ENCODE measurements around the gene HPGDS. TPM values are rescaled to one million over a fixed set of nuclear protein-coding genes. Genes with fewer than 3 reads are reported as not detected.

The HPGDS gene
- total and polyA plus RNA-seq, 2 experiments from 2014 or later = not detected

DNA sequence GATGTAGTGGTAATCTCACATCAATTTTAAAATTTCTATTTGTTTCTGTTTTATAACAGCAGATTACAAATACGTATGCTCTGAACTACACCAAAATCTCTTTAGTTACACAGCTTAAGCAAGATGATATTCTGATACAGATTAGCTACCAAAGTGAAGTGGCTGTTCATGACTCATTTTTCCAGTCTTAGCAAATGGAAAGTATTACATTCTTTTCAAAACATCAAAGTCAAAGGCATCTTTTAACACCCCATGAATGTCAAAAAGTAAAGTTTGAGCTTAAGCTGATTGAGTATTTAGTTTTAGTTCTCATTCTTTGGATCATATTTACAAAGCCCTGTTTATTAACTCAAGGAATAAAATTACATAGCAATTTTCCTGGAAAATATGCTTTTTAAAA lies 6.6 kb upstream of the HPGDS start:
- DNase-seq = peak; percentile 49

DNA sequence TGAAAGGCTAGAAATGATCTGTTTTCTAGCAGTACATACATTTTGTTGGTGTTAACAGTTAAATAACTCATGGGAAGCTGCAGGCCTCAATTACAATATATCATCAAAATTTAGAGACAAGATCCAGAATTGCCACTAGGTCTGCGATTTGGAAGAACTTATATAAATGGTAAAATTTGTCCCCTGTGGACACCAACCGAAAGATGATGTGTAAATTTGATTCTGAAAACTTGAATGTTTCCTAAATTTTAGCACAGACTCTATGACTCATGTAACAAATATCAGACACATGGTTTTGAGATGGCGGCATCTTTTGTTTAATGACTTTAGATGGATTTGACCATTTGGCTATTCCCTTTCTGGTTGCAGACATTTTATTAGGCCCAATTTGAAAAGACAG lies 6.0 kb upstream of the HPGDS start:
- DNase-seq = no peak
- no peak overlapping the region for H3K9ac ChIP-seq
- no peaks in the 10 kb centered on the region for H3K9me2 ChIP-seq (ENCODE audit: insufficient read depth)
- H3K27ac ChIP-seq = no peak overlapping the region
- no peaks in the 10 kb centered on the region for H4K20me1 ChIP-seq (ENCODE audit: insufficient read depth)
- no peak overlapping the region for H2AFZ ChIP-seq
- in situ Hi-C loops (cut with MboI) = no loop called here
- no peak overlapping the region for H3K4me2 ChIP-seq (ENCODE audit: unreplicated experiment)
- no peaks in the 10 kb centered on the region for H3K9me3 ChIP-seq (ENCODE audit: low read depth)
- peaks cover 3% of the 10 kb centered on the region; the same call in 1 of the 2 replicates for H3K4me1 ChIP-seq (ENCODE audit: insufficient read depth)
- no peaks in the 10 kb centered on the region for H3K79me2 ChIP-seq (ENCODE audit: insufficient read depth)
- H3K27me3 ChIP-seq (replicated peaks; ENCODE audit: insufficient read depth) = peaks cover 32% of the 10 kb centered on the region
- H3K4me3 ChIP-seq = no peak overlapping the region
- no peak for TF ChIP-seq EZH2 (IDR thresholded peaks at IDR 0.05; ENCODE audit: insufficient read depth, poor library complexity, severe bottlenecking)
- no peak for TF ChIP-seq EZH2phosphoT487 (IDR thresholded peaks at IDR 0.05; ENCODE audit: insufficient read depth, low read depth)
- no peaks in the 10 kb centered on the region for H3F3A ChIP-seq (ENCODE audit: insufficient read depth)
- no peaks in the 10 kb centered on the region for H3K36me3 ChIP-seq (ENCODE audit: low read depth)
- 53 to 54% methylated on average over 3 of the region's 3 CpGs for WGBS, 2 experiments (ENCODE audit: low coverage in 1 of 2, low lambda C conversion rate in 2 of 2, missing lambda C conversion rate in 2 of 2)

More for the DNA sequence above, 6.6 kb upstream of the HPGDS start:
- Histone ChIP-seq H3K4me2 (ENCODE audit: unreplicated experiment) (no peak overlapping the region), H3K36me3 (ENCODE audit: low read depth) (no peaks in the 10 kb centered on the region), H3K4me1 (ENCODE audit: insufficient read depth) (peaks cover 3% of the 10 kb centered on the region; the same call in 1 of the 2 replicates), H3K9me2 (ENCODE audit: insufficient read depth) (no peaks in the 10 kb centered on the region), H3K9ac (no peak overlapping the region), H3K27ac (no peak overlapping the region), H3F3A (ENCODE audit: insufficient read depth) (no peaks in the 10 kb centered on the region), H3K79me2 (ENCODE audit: insufficient read depth) (no peaks in the 10 kb centered on the region), H3K4me3 (no peak overlapping the region), H3K27me3 (replicated peaks; ENCODE audit: insufficient read depth) (peaks cover 32% of the 10 kb centered on the region), H4K20me1 (ENCODE audit: insufficient read depth) (no peaks in the 10 kb centered on the region), H3K9me3 (ENCODE audit: low read depth) (no peaks in the 10 kb centered on the region), H2AFZ (no peak overlapping the region)
- in situ Hi-C loops (cut with MboI) = no loop called here
- TF ChIP-seq EZH2 (IDR thresholded peaks at IDR 0.05; ENCODE audit: insufficient read depth, poor library complexity, severe bottlenecking) = no peak
- no peak for TF ChIP-seq EZH2phosphoT487 (IDR thresholded peaks at IDR 0.05; ENCODE audit: insufficient read depth, low read depth)
- 4 to 9% methylated on average over 1 of the region's 1 CpG for WGBS, 2 experiments (ENCODE audit: low coverage in 1 of 2, low lambda C conversion rate in 2 of 2, missing lambda C conversion rate in 2 of 2)

DNA sequence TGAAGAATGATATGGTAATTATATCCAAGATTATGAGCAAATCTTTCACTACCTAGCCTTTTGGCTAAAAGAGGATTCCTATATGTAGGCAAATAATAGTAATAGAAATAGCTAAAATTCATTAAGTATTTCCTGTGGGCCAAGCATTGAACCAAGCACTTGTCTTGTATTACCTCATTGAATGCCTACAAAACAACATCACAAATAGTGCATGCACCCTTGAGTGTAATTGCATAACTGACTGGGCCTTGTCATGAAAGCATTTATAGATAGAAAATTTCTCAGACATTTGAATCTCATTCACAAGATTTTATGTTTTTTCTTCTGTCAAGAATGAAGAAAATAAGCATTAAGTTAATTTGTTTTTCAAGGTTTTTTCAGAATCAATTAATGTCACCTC lies 3.9 kb upstream of the HPGDS start:
- Histone ChIP-seq H3K4me2 (ENCODE audit: unreplicated experiment) (no peak overlapping the region), H3K9me2 (ENCODE audit: insufficient read depth) (no peaks in the 10 kb centered on the region), H3K27me3 (replicated peaks; ENCODE audit: insufficient read depth) (peaks cover 11% of the 10 kb centered on the region; the same call in 1 of the 2 replicates), H3K27ac (no peak overlapping the region), H4K20me1 (ENCODE audit: insufficient read depth) (no peaks in the 10 kb centered on the region), H3K4me1 (ENCODE audit: insufficient read depth) (peaks cover 3% of the 10 kb centered on the region; the same call in 1 of the 2 replicates), H3K4me3 (no peak overlapping the region), H3K9me3 (ENCODE audit: low read depth) (no peaks in the 10 kb centered on the region), H3K79me2 (ENCODE audit: insufficient read depth) (no peaks in the 10 kb centered on the region), H3K9ac (no peak overlapping the region), H3K36me3 (ENCODE audit: low read depth) (no peaks in the 10 kb centered on the region), H3F3A (ENCODE audit: insufficient read depth) (no peaks in the 10 kb centered on the region), H2AFZ (no peak overlapping the region)
- in situ Hi-C loops (cut with MboI) = no loop called here
- DNase-seq = no peak
- no peak for TF ChIP-seq EZH2 (IDR thresholded peaks at IDR 0.05; ENCODE audit: insufficient read depth, poor library complexity, severe bottlenecking)
- no peak for TF ChIP-seq EZH2phosphoT487 (IDR thresholded peaks at IDR 0.05; ENCODE audit: insufficient read depth, low read depth)

DNA sequence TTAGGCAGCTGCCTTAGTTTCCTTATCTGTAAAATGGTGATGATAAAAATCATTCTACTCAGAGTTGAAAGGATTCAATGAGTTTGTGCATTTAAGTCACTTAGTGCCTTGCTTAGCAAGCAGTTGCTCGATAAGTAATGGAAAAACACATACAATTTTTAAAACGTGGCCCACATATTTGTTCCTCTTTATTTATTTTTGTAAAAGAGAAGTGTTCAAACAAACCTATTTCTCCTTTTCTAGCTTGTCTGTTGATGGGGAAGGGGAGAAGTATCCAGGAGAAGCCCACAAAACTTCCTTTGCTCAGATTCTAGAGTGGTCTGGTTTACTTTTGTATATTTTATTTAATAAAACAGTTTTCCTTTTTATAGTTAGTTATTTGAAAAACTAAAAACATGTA lies 3.3 kb upstream of the HPGDS start:
- Histone ChIP-seq H3K9me3 (ENCODE audit: low read depth) (no peaks in the 10 kb centered on the region), H2AFZ (no peak overlapping the region), H3K27ac (no peak overlapping the region), H3F3A (ENCODE audit: insufficient read depth) (no peaks in the 10 kb centered on the region), H3K9me2 (ENCODE audit: insufficient read depth) (no peaks in the 10 kb centered on the region), H4K20me1 (ENCODE audit: insufficient read depth) (no peaks in the 10 kb centered on the region), H3K36me3 (ENCODE audit: low read depth) (no peaks in the 10 kb centered on the region), H3K9ac (no peak overlapping the region), H3K4me2 (ENCODE audit: unreplicated experiment) (no peak overlapping the region), H3K4me3 (no peak overlapping the region), H3K79me2 (ENCODE audit: insufficient read depth) (no peaks in the 10 kb centered on the region), H3K27me3 (replicated peaks; ENCODE audit: insufficient read depth) (peaks cover 5% of the 10 kb centered on the region; the same call in 1 of the 2 replicates), H3K4me1 (ENCODE audit: insufficient read depth) (peaks cover 3% of the 10 kb centered on the region; the same call in 1 of the 2 replicates)
- DNase-seq = no peak
- TF ChIP-seq EZH2 (IDR thresholded peaks at IDR 0.05; ENCODE audit: insufficient read depth, poor library complexity, severe bottlenecking) (no peak), EZH2phosphoT487 (IDR thresholded peaks at IDR 0.05; ENCODE audit: insufficient read depth, low read depth) (no peak)
- in situ Hi-C loops (cut with MboI) = no loop called here
- WGBS, 2 experiments (ENCODE audit: low coverage in 1 of 2, low lambda C conversion rate in 2 of 2, missing lambda C conversion rate in 2 of 2) = 61 to 71% methylated on average over 2 of the region's 2 CpGs

DNA sequence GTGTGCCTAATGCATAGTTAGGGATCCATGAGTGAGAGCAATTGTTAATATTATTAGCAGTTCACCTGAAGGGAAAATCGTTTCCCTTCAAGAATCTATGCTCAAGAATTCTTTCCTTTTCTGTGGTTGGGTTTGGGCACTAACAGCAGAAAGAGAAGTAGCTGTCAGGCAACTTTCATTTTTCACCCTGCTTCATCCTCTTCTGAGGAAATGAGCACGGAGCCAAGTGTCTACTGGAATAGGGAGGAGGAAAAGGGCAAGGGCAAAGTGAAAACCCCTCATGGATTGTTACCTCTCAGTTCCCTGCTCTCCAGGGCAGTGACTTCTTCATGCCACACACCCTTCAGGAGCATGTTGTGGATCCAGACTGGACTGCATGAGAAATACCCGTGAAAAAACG lies 2.6 kb upstream of the HPGDS start:
- no peak for DNase-seq
- Histone ChIP-seq H3K9ac (no peak overlapping the region), H3K9me3 (ENCODE audit: low read depth) (no peaks in the 10 kb centered on the region), H3K4me3 (no peak overlapping the region), H3K27me3 (replicated peaks; ENCODE audit: insufficient read depth) (no peaks in the 10 kb centered on the region), H3F3A (ENCODE audit: insufficient read depth) (no peaks in the 10 kb centered on the region), H3K9me2 (ENCODE audit: insufficient read depth) (no peaks in the 10 kb centered on the region), H2AFZ (no peak overlapping the region), H3K4me1 (ENCODE audit: insufficient read depth) (peaks cover 3% of the 10 kb centered on the region; the same call in 1 of the 2 replicates), H3K27ac (no peak overlapping the region), H3K79me2 (ENCODE audit: insufficient read depth) (no peaks in the 10 kb centered on the region), H3K4me2 (ENCODE audit: unreplicated experiment) (no peak overlapping the region), H4K20me1 (ENCODE audit: insufficient read depth) (no peaks in the 10 kb centered on the region), H3K36me3 (ENCODE audit: low read depth) (no peaks in the 10 kb centered on the region)
- WGBS, 2 experiments (ENCODE audit: low coverage in 1 of 2, low lambda C conversion rate in 2 of 2, missing lambda C conversion rate in 2 of 2) = 22 to 30% methylated on average over 4 of the region's 4 CpGs
- TF ChIP-seq EZH2phosphoT487 (IDR thresholded peaks at IDR 0.05; ENCODE audit: insufficient read depth, low read depth) (no peak), EZH2 (IDR thresholded peaks at IDR 0.05; ENCODE audit: insufficient read depth, poor library complexity, severe bottlenecking) (no peak)
- in situ Hi-C loops (cut with MboI) = no loop called here

Measured in GM23248 (cell line).